ENCODE data around the gene MARF1. TPM values are rescaled to one million over a fixed set of nuclear protein-coding genes. Genes with fewer than 3 reads are reported as not detected.
A peak's percentile ranks its signal among the peaks of the same experiment; 100 is the strongest.

MARF1 gene
- total and polyA plus RNA-seq, 9 of the 15 experiments (the other 6 are each of a cell fraction or from before 2014, with no cell fraction given), result 4.7 to 33.2 (median 11.7) TPM

DNA sequence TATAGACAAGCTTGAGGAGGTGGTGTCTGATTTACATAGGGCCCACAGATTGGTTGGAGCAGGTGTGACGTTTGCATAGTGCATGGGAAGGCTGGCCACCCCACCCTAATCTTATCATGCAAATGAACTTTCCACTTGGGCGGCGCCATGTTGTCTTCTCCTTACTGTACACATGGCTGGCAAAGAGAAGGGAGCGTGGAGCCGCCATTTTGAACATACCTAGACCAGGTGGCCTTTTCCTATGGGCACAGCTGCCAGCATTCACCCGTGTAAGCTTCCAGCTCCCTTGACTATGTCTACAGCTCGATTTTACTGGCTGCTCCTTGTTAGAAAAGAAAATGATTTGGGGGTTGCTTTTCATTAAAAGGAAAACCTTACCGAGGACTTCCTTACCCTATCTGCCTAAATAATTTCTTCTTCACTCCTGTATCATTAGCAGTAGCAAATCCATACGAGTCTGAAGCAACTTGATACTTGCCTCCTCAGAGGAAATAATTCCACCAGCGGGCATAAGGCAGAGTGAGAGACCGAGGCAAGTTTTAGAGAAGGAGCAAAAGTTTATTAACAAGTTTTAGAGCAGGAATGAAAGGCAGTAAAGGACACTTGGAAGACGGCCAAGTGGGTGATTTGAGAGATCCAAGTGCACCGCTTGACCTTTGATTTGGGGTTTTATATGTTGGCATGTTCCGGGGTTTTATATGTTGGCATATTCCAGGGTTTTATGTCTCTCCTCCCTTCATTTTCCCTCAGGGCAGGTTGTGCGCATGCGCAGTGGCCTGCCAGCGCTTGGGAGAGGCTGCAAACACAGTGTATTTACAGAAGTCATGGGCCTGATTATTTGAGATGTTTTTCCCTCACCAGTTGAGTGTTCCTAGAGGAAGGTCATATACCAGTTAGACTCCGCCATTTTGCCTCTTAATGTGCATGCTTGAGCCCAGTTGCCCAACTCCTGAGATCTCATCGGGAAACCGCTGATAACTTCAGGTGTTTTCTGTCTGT lies 65.7 kb downstream of the MARF1 start (continued):
- TF ChIP-seq, protein P1, sequence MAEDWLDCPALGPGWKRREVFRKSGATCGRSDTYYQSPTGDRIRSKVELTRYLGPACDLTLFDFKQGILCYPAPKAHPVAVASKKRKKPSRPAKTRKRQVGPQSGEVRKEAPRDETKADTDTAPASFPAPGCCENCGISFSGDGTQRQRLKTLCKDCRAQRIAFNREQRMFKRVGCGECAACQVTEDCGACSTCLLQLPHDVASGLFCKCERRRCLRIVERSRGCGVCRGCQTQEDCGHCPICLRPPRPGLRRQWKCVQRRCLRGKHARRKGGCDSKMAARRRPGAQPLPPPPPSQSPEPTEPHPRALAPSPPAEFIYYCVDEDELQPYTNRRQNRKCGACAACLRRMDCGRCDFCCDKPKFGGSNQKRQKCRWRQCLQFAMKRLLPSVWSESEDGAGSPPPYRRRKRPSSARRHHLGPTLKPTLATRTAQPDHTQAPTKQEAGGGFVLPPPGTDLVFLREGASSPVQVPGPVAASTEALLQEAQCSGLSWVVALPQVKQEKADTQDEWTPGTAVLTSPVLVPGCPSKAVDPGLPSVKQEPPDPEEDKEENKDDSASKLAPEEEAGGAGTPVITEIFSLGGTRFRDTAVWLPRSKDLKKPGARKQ (CRISPR knock-in tag; IDR thresholded peaks at IDR 0.05), result no peak
- TF ChIP-seq GTF2F1 (IDR thresholded peaks at IDR 0.05; ENCODE audit: low read depth, low read length) (no peak), HNRNPLL (IDR thresholded peaks at IDR 0.05; ENCODE audit: low read depth, low read length, poor library complexity, severe bottlenecking) (no peak), ZNF263 (CRISPR knock-in tag; IDR thresholded peaks at IDR 0.05; ENCODE audit: borderline replicate concordance) (no peak), CBX1 (IDR thresholded peaks at IDR 0.05; ENCODE audit: low read depth) (0 out of 2 replicates have a peak, but pooled peaks have one; percentile 7), GTF2A2 (tag; IDR thresholded peaks at IDR 0.05) (peak; percentile 63; the same call in 1 of the 2 replicates), MTA2 (IDR thresholded peaks at IDR 0.05; ENCODE audit: low read depth) (no peak), ZNF133 (CRISPR knock-in tag; IDR thresholded peaks at IDR 0.05) (no peak), GATAD2A (IDR thresholded peaks at IDR 0.05) (no peak), HIVEP1 (CRISPR knock-in tag; IDR thresholded peaks at IDR 0.05) (0 out of 2 replicates have a peak, but pooled peaks have one; percentile 13), MAZ (CRISPR knock-in tag; conservative IDR thresholded peaks at IDR 0.05 in 1 of 2, IDR thresholded peaks at IDR 0.05 in 1 of 2) (0 out of 4 replicates have a peak, but pooled peaks of 1 of the 2 experiments have one; percentile 4), ESRRA (IDR thresholded peaks at IDR 0.05; ENCODE audit: borderline replicate concordance, low read depth) (peak; percentile 7; the same call in 1 of the 2 replicates), FOXK2 (conservative IDR thresholded peaks at IDR 0.05 in 1 of 2, IDR thresholded peaks at IDR 0.05 in 1 of 2; ENCODE audit: low read depth in 2 of 2) (peak; percentile 97 to 99), ZEB2 (IDR thresholded peaks at IDR 0.05) (no peak; the same call in 1 of the 2 replicates), LEF1 (IDR thresholded peaks at IDR 0.05) (0 out of 2 replicates have a peak, but pooled peaks have one; percentile 17), SMARCA4 (IDR thresholded peaks at IDR 0.05) (0 out of 2 replicates have a peak, but pooled peaks have one; percentile 12)
- TF ChIP-seq, protein P2, sequence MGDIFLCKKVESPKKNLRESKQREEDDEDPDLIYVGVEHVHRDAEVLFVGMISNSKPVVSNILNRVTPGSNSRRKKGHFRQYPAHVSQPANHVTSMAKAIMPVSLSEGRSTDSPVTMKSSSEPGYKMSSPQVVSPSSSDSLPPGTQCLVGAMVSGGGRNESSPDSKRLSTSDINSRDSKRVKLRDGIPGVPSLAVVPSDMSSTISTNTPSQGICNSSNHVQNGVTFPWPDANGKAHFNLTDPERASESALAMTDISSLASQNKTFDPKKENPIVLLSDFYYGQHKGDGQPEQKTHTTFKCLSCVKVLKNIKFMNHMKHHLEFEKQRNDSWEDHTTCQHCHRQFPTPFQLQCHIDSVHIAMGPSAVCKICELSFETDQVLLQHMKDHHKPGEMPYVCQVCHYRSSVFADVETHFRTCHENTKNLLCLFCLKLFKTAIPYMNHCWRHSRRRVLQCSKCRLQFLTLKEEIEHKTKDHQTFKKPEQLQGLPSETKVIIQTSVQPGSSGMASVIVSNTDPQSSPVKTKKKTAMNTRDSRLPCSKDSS (IDR thresholded peaks at IDR 0.05; ENCODE audit: low read depth, partially characterized antibody), result no peak
- TF ChIP-seq, protein P3, sequence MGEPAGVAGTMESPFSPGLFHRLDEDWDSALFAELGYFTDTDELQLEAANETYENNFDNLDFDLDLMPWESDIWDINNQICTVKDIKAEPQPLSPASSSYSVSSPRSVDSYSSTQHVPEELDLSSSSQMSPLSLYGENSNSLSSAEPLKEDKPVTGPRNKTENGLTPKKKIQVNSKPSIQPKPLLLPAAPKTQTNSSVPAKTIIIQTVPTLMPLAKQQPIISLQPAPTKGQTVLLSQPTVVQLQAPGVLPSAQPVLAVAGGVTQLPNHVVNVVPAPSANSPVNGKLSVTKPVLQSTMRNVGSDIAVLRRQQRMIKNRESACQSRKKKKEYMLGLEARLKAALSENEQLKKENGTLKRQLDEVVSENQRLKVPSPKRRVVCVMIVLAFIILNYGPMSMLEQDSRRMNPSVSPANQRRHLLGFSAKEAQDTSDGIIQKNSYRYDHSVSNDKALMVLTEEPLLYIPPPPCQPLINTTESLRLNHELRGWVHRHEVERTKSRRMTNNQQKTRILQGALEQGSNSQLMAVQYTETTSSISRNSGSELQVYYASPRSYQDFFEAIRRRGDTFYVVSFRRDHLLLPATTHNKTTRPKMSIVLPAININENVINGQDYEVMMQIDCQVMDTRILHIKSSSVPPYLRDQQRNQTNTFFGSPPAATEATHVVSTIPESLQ (CRISPR knock-in tag; IDR thresholded peaks at IDR 0.05), result peak; percentile 14; the same call in 1 of the 2 replicates
